Left kidney (tissue), 2 donors: ENCODE measurements around the gene DPYSL5. TPM values are rescaled to one million over a fixed set of nuclear protein-coding genes. Genes with fewer than 3 reads are reported as not detected.
"Not testable (repeated sequence)": the region's sequence is repeated elsewhere in the genome, so short reads cannot be mapped to it uniquely, and the experiment has no call there.

Experiments
- DNase-seq: peaks from one replicate; pipeline ENCODE4 v3.0.0-alpha.2; 2013
- polyA plus RNA-seq: library from polyadenylated mRNA; unstranded; fragments of 120-200 nt; gene quantifications from one replicate; pipeline ENCODE4 v1.2.1, GENCODE V29; 2013; ENCODE audit not compliant: insufficient read length

Gene DPYSL5
- polyA plus RNA-seq, 1 donor, result 6.8 TPM

GRCh38 chr2:26900831-26901321, 52.9 kb downstream of the DPYSL5 start:
- DNase-seq, result no peak

GRCh38 chr2:26901326-26902183, 53.6 kb downstream of the DPYSL5 start:
- no peak for DNase-seq

GRCh38 chr2:26903676-26904075, 55.7 kb downstream of the DPYSL5 start:
- no peak for DNase-seq

GRCh38 chr2:26904839-26905238, 56.9 kb downstream of the DPYSL5 start:
- DNase-seq, result no peak

- DNase-seq, result no peak
Observed at GRCh38 chr2:26905341-26906198, 57.6 kb downstream of the DPYSL5 start.

- no peak for DNase-seq
Observed at GRCh38 chr2:26907416-26907815, 59.5 kb downstream of the DPYSL5 start.

- DNase-seq, result no peak
Observed at GRCh38 chr2:26910176-26910575, 62.2 kb downstream of the DPYSL5 start.

GRCh38 chr2:26911911-26912861, 64.3 kb downstream of the DPYSL5 start:
- no peak for DNase-seq

- DNase-seq, result no peak
Observed at GRCh38 chr2:26913606-26913998, 65.7 kb downstream of the DPYSL5 start.

GRCh38 chr2:26913999-26914658, 66.2 kb downstream of the DPYSL5 start:
- DNase-seq, result no peak

GRCh38 chr2:26914659-26915310, 66.9 kb downstream of the DPYSL5 start:
- no peak for DNase-seq

GRCh38 chr2:26915316-26915715, 67.4 kb downstream of the DPYSL5 start:
- no peak for DNase-seq

GRCh38 chr2:26916128-26916692, 68.3 kb downstream of the DPYSL5 start:
- DNase-seq, result no peak

- no peak for DNase-seq
Observed at GRCh38 chr2:26917135-26917836, 69.4 kb downstream of the DPYSL5 start.

GRCh38 chr2:26921323-26921722, 73.4 kb downstream of the DPYSL5 start:
- DNase-seq, result no peak

- peak; percentile 33 for DNase-seq
Observed at GRCh38 chr2:26922405-26923188, 74.7 kb downstream of the DPYSL5 start.

GRCh38 chr2:26923189-26923466, 75.2 kb downstream of the DPYSL5 start:
- DNase-seq, result not testable (repeated sequence)

GRCh38 chr2:26924731-26925099, 76.8 kb downstream of the DPYSL5 start:
- no peak for DNase-seq
